Trophoblast cell (in vitro differentiated cells and primary cell): Measurements from ENCODE around the gene IQCN.

Experiments
- DNase-seq, 2 donors: peaks; one replicate each; pipeline ENCODE4 v3.0.0-alpha.2; 2016
- H2AFZ ChIP-seq: 2 replicates; pipeline ENCODE4 v1.6.1; 2013; ENCODE audit warnings: low read length, moderate library complexity, mild to moderate bottlenecking; ENCODE audit not compliant: insufficient read depth, poor library complexity
- H2AK5ac ChIP-seq: 2 replicates; pipeline ENCODE4 v1.6.1; 2013; ENCODE audit warnings: mild to moderate bottlenecking, low read length
- H2BK120ac ChIP-seq: 2 replicates; pipeline ENCODE4 v1.6.1; 2013; ENCODE audit warnings: low read length, mild to moderate bottlenecking, moderate library complexity; ENCODE audit not compliant: insufficient read depth, poor library complexity
- H2BK12ac ChIP-seq: 2 replicates; pipeline ENCODE4 v1.6.1; 2013; ENCODE audit warnings: mild to moderate bottlenecking, low read length, moderate library complexity
- H2BK5ac ChIP-seq: 2 replicates; pipeline ENCODE4 v1.6.1; 2013; ENCODE audit warnings: low read length, low read depth, moderate library complexity, mild to moderate bottlenecking; ENCODE audit not compliant: poor library complexity
- H3K14ac ChIP-seq: 2 replicates; pipeline ENCODE4 v1.6.1; 2013; ENCODE audit warnings: mild to moderate bottlenecking, low read length
- H3K18ac ChIP-seq: 2 replicates; pipeline ENCODE4 v1.6.1; 2013; ENCODE audit warnings: mild to moderate bottlenecking, low read length
- H3K23ac ChIP-seq: 2 replicates; pipeline ENCODE4 v1.6.1; 2013; ENCODE audit warnings: low read length
- H3K27ac ChIP-seq: 2 replicates; pipeline ENCODE4 v1.5.1; 2013; ENCODE audit warnings: low read depth, mild to moderate bottlenecking, inconsistent platforms, low read length, moderate library complexity
- H3K27me3 ChIP-seq: 2 replicates; pipeline ENCODE4 v1.6.1; 2013; ENCODE audit warnings: inconsistent platforms, mild to moderate bottlenecking, low read length, moderate library complexity; ENCODE audit not compliant: insufficient read depth
- H3K36me3 ChIP-seq, 2 experiments: 1 replicate in 1 of 2; 2 replicates in 1 of 2; pipeline ENCODE4 v1.6.1; 2013; ENCODE audit warnings: low read length in 2 of 2, mild to moderate bottlenecking in 2 of 2, moderate library complexity in 1 of 2; ENCODE audit not compliant: insufficient read depth in 2 of 2, control insufficient read depth in 1 of 2
- H3K4ac ChIP-seq: 2 replicates; pipeline ENCODE4 v1.6.1; 2013; ENCODE audit warnings: low read depth, mild to moderate bottlenecking, low read length, moderate library complexity
- H3K4me1 ChIP-seq, 2 experiments: 1 replicate in 1 of 2; 2 replicates in 1 of 2; pipeline ENCODE4 v1.6.1; 2013; ENCODE audit warnings: low read length in 2 of 2, mild to moderate bottlenecking in 2 of 2, moderate library complexity in 1 of 2; ENCODE audit not compliant: insufficient read depth in 2 of 2, control insufficient read depth in 1 of 2
- H3K4me2 ChIP-seq: 2 replicates; pipeline ENCODE4 v1.6.1; 2013; ENCODE audit warnings: inconsistent platforms, mild to moderate bottlenecking, low read length, moderate library complexity
- H3K4me3 ChIP-seq: 2 replicates; pipeline ENCODE4 v1.5.1; 2013; ENCODE audit warnings: mild to moderate bottlenecking, low read depth, low read length, inconsistent platforms
- H3K79me1 ChIP-seq: one replicate; pipeline ENCODE4 v1.6.1; 2013; ENCODE audit warnings: low read length
- H3K79me2 ChIP-seq: 2 replicates; pipeline ENCODE4 v1.6.1; 2013; ENCODE audit warnings: low read length, mild to moderate bottlenecking; ENCODE audit not compliant: control insufficient read depth, insufficient read depth, poor library complexity
- H3K9ac ChIP-seq: 2 replicates; pipeline ENCODE4 v1.6.1; 2013; ENCODE audit warnings: mild to moderate bottlenecking, low read length
- H3K9me3 ChIP-seq: 2 replicates; pipeline ENCODE4 v1.6.1; 2013; ENCODE audit warnings: low read depth, mild to moderate bottlenecking, control low read depth, inconsistent platforms, low read length; ENCODE audit not compliant: insufficient read depth
- H4K12ac ChIP-seq: 2 replicates; pipeline ENCODE4 v1.6.1; 2013; ENCODE audit warnings: low read depth, mild to moderate bottlenecking, low read length, moderate library complexity
- H4K8ac ChIP-seq: 2 replicates; pipeline ENCODE4 v1.6.1; 2013; ENCODE audit warnings: low read depth, mild to moderate bottlenecking, low read length, moderate library complexity
- H4K91ac ChIP-seq: one replicate; pipeline ENCODE4 v1.6.1; 2013; ENCODE audit warnings: low read depth, mild to moderate bottlenecking, low read length, moderate library complexity
- WGBS: extraction: QIAGEN DNeasy Blood & Tissue Kit; methylation state at CpG from one replicate; pipeline ENCODE4 v1.1.7; 2013; ENCODE audit warnings: missing lambda C conversion rate; ENCODE audit not compliant: insufficient read length, insufficient coverage; ENCODE audit errors: extremely low coverage; 5-methylcytosine and 5-hydroxymethylcytosine counted together

IQCN gene

GRCh38 chr19:18245297-18245696 lies 29.0 kb downstream of the IQCN start:
- Histone ChIP-seq H3K36me3 (no peaks in the 10 kb centered on the region), H2AFZ (no peak overlapping the region), H2BK5ac (no peak overlapping the region), H2AK5ac (no peak overlapping the region), H4K12ac (no peak overlapping the region), H3K4ac (no peak overlapping the region), H3K27me3 (no peaks in the 10 kb centered on the region), H3K27ac (no peak overlapping the region), H4K8ac (no peak overlapping the region), H2BK12ac (no peak overlapping the region), H3K79me2 (no peaks in the 10 kb centered on the region), H2BK120ac (no peak overlapping the region), H3K23ac (no peak overlapping the region), H3K9me3 (no peaks in the 10 kb centered on the region), H3K18ac (no peak overlapping the region), H3K79me1 (no peaks in the 10 kb centered on the region), H4K91ac (no peak overlapping the region), H3K4me2 (no peak overlapping the region), H3K9ac (no peak overlapping the region), H3K4me1 (no peaks in the 10 kb centered on the region), H3K14ac (no peak overlapping the region), H3K4me3 (no peak overlapping the region)
- DNase-seq: no peak
- WGBS: no CpG with 5 or more reads among the region's 7 CpGs

- no CpG with 5 or more reads among the region's 12 CpGs for WGBS
- H2AK5ac ChIP-seq: no peak overlapping the region
- no peak for DNase-seq
Measured at GRCh38 chr19:18239303-18239702, 34.9 kb downstream of the IQCN start.

GRCh38 chr19:18234194-18234593 lies 40.1 kb downstream of the IQCN start:
- Histone ChIP-seq H3K27ac (no peak overlapping the region), H3K4me2 (no peak overlapping the region)

More at GRCh38 chr19:18239303-18239702, 34.9 kb downstream of the IQCN start:
- Histone ChIP-seq H3K27ac (no peak overlapping the region), H4K91ac (no peak overlapping the region), H3K79me1 (no peaks in the 10 kb centered on the region), H3K18ac (no peak overlapping the region), H3K4me1 (no peaks in the 10 kb centered on the region), H3K4me2 (no peak overlapping the region), H3K36me3 (no peaks in the 10 kb centered on the region), H3K23ac (no peak overlapping the region), H2AFZ (no peak overlapping the region), H2BK12ac (no peak overlapping the region), H3K9me3 (peaks cover 3% of the 10 kb centered on the region), H3K14ac (no peak overlapping the region), H3K79me2 (no peaks in the 10 kb centered on the region), H3K4me3 (no peak overlapping the region), H2BK5ac (no peak overlapping the region), H3K27me3 (no peaks in the 10 kb centered on the region), H3K9ac (no peak overlapping the region), H4K8ac (no peak overlapping the region), H2BK120ac (no peak overlapping the region), H4K12ac (no peak overlapping the region), H3K4ac (no peak overlapping the region)

GRCh38 chr19:18233224-18233825 lies 40.9 kb downstream of the IQCN start:
- DNase-seq: peak; percentile 53 to 77
- no peak overlapping the region for H3K9ac ChIP-seq
- no peaks in the 10 kb centered on the region for H3K79me2 ChIP-seq
- no peak overlapping the region for H4K91ac ChIP-seq
- H3K18ac ChIP-seq: no peak overlapping the region
- H3K27ac ChIP-seq: no peak overlapping the region
- H2BK120ac ChIP-seq: no peak overlapping the region
- no CpG with 5 or more reads among the region's 37 CpGs for WGBS
- H2AK5ac ChIP-seq: no peak overlapping the region
- H3K36me3 ChIP-seq: no peaks in the 10 kb centered on the region
- H2BK12ac ChIP-seq: no peak overlapping the region
- H3K27me3 ChIP-seq: no peaks in the 10 kb centered on the region
- H4K8ac ChIP-seq: no peak overlapping the region
- H3K4me2 ChIP-seq: peak overlapping the region; percentile 66
- H3K4me3 ChIP-seq: no peak overlapping the region
- no peak overlapping the region for H3K4ac ChIP-seq
- H3K23ac ChIP-seq: no peak overlapping the region
- no peaks in the 10 kb centered on the region for H3K79me1 ChIP-seq
- H3K14ac ChIP-seq: no peak overlapping the region
- no peak overlapping the region for H4K12ac ChIP-seq
- H3K4me1 ChIP-seq: peaks cover 3 to 6% of the 10 kb centered on the region in 2 experiments
- H2BK5ac ChIP-seq: no peak overlapping the region
- H2AFZ ChIP-seq: no peak overlapping the region
- peaks cover 6% of the 10 kb centered on the region for H3K9me3 ChIP-seq

More at GRCh38 chr19:18234194-18234593, 40.1 kb downstream of the IQCN start:
- no peak overlapping the region for H3K18ac ChIP-seq
- H2AK5ac ChIP-seq: no peak overlapping the region
- H3K23ac ChIP-seq: no peak overlapping the region
- H3K79me2 ChIP-seq: no peaks in the 10 kb centered on the region
- peaks cover 6% of the 10 kb centered on the region for H3K9me3 ChIP-seq
- no peak overlapping the region for H4K91ac ChIP-seq
- no peak overlapping the region for H3K14ac ChIP-seq
- H3K36me3 ChIP-seq: no peaks in the 10 kb centered on the region
- DNase-seq: no peak
- WGBS: no CpG with 5 or more reads among the region's 6 CpGs
- peaks cover 3 to 6% of the 10 kb centered on the region in 2 experiments for H3K4me1 ChIP-seq
- no peak overlapping the region for H2BK120ac ChIP-seq
- no peak overlapping the region for H4K12ac ChIP-seq
- H4K8ac ChIP-seq: no peak overlapping the region
- no peaks in the 10 kb centered on the region for H3K27me3 ChIP-seq
- no peak overlapping the region for H3K4me3 ChIP-seq
- no peak overlapping the region for H3K4ac ChIP-seq
- H3K79me1 ChIP-seq: no peaks in the 10 kb centered on the region
- H2BK12ac ChIP-seq: no peak overlapping the region
- H2AFZ ChIP-seq: no peak overlapping the region
- H3K9ac ChIP-seq: no peak overlapping the region
- no peak overlapping the region for H2BK5ac ChIP-seq
